Activated CD4-positive, alpha-beta T cell treated with anti-CD3 and anti-CD28 coated beads, Interleukin-2, amount 50 U/mL, for 4 hours (primary cell): Measurements from ENCODE around the gene USP13.
"Not testable (repeated sequence)": the region's sequence is repeated elsewhere in the genome, so short reads cannot be mapped to it uniquely, and the experiment has no call there.

Experiments used
- DNase-seq, 2 experiments: peaks; one replicate each; pipeline ENCODE4 v3.0.0-alpha.2; 2020

Gene USP13

DNA sequence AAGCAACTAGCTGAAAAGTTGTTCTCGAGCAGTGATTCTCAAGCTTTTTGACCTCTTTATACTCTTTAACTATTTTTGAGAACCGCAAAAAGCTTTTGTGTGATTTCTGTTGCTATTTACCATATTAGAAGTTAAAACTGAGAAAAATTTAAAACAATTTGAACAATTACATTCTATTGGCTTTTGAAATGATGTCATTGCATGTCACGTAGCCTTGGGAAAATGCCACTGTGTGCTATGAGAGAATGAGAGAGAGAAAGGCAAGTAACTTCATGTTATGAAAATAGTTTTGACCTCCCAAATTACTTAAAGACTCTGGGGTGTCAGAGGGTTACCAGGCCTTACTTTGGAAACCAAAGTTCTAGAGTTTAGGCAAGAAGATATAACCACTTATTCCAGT lies 8.0 kb downstream of the USP13 start:
- DNase-seq, result no peak

DNA sequence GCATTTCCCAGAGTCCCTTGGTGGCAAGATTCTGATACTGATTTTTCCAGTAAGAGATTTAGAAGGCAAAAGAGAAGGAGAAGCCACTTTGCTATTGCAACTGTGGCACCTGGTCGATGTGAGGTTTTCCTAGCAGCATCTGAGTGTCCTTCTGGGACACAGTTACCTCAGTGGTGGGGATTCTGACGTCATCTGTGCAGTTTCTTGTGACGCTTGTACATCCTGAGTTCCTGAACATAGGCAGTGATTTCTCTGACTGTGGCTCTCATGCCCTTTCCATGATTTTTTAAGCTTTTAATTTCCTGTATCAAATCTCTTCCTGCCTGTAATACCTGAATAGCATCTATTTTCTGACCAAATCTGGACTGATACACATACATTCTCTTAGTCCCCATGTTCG lies 8.9 kb downstream of the USP13 start:
- DNase-seq, result no peak

DNA sequence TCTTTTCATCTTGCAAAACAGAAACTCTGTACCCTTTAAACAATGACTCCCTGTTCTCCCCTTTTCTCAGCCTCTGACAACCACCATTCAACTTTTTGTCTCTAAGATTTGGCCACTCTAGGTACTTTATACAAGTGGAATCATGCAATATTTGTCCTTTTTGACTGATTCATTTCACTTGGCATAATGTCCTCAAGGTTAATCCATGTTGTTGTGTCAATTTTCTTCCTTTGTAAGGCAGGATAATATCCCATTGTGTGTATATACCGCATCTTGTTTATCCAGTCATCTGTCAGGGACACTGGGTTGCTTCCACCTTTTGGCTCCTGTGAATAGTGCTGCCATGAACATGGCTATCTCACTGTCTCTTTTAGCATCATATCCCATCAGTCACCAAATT lies 10.3 kb downstream of the USP13 start:
- DNase-seq, result no peak

DNA sequence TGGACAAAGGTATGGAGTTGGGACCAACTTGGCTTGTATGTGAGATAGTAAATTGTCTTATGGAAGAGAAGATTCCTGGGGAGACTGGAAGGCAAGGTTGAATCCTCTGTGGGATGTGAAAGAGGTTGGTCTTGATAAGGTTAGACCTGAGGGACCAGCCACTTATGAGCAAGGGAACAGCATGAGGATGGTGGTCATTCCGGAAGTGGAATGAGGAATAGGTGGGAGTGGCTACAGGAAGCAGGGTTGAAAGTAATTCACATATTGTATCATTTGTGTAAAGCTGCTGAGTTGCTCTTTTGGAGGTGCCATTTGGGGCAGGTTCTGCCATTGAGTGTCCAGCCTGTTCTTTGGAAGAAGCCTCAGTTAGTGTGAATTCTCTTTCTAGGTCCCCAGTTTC lies 13.2 kb downstream of the USP13 start:
- no peak for DNase-seq

DNA sequence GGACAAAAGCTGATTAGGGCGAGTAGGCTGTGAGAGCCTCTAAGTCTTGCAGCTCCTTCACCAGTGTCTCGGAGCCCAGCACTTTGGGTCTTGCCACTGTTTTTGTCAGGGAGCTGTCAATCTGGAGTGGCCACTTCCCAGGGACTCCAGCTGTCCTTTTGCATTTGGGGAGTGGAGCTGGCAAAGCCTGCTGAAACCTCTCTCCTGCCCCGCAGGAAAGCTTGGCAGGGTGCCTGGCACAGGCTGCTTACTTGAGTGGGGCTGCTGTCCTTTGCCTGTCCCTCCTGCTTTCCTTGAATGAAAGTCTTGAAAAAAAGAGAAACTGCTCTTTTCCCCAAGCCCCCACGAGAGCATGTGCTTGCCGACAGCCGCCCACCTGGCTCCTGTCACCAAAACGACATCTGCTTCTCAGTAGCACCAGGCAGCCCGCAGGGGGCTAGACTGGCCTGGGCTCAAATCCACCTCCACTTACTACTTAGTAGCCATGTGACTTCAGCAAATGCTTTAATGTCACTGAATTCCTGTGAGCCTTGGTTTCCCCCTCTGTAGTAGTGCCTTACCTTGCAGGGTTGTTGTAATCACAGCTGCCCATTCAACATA lies 13.7 kb downstream of the USP13 start:
- DNase-seq, result no peak

DNA sequence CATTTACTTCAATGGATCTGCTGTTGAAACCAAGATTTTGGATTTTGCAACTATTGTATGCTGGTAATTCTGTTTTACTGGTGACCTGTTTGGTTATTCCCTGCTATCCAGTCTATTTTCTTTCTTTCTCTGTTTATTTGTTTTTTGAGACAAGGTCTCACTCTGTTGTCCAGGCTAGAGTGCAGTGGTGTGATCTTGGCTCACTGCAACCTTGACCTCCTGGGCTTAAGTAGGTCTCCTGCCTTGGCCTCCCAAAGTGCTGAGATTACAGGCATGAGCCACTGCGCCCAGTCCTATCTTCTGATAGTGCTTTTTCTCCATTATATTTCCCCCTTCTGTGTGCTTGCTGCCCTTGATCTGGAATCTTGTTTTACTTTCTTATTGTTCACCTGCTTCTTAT lies 15.6 kb downstream of the USP13 start:
- no peak for DNase-seq

DNA sequence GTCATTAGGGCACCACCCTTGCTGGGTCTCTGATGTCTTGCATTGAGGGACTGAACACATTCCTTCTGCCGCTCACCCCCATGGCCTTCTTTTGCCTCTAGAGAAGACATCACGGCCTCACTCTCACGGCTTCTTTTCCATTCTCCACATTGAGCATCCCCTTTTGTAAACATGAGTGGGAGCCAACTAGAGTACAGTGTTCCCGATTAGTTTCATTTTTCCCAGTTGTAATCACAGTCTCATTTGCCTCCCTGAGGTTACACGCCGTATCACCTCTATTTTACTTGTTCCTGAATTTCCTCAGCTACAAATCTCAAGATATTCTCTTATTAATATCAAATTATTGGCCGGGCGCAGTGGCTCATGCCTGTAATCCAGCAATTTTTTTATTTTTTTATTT lies 17.5 kb downstream of the USP13 start:
- DNase-seq, result no peak

DNA sequence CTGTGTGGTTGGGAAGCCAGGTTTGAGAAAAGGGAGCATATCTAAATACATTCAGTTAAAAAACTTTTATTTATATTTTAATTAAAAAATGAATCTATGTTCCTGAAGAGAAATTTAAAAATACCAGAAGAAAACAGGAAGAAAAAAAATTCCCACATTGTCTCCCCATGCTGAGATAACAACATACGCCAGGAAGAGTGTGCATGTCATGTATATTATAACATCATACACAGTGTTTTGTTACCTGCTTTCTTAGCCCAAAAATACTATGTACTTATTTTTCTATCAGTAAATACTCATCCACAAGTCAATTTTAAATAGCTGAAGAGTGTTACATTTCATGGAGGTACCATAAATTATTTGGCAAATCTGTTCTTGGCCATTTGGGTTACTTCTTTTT lies 18.5 kb downstream of the USP13 start:
- DNase-seq, result no peak

DNA sequence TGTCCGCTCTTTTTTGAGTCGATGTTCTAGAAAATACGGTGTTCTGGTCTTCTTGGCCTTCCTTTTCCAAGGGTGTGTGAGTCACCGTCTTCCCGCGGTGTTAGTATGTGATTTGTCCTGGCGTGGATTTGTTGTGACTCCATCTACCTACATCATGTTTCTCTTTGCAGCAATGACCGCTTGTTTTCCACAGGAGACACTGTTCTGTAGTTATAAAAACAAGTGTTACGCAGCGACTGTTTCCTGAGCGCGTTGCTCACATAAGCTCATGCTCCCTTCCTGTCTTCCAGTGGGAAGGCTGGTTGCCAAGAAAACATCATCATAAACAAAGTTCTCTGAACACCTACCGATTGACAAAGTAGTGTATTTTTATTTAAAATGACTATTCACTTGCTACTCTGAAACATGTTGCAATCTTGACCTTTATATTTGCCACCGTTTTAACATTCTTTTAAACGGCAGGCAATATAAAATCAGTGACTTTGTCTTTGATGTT lies 19.0 kb downstream of the USP13 start:
- DNase-seq, result no peak

DNA sequence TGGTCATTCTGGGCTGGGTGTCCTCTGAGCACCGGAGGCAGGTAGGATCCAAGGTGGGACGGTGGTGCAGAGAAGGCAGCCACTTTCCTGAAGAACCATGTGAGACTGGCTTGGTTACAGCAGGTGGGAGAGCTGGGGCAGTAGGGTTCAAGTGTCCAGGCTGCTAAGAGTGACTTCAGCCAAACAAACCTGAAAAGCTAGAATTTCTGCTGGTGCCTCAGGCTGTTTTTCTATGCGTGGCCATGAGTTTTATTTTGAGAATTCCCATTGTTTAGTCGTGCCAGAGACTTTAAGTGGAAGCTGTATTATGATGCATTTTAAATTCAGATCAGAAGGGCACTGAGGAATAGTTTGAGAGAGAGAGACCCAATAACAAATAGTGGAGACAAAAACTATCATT lies 20.1 kb downstream of the USP13 start:
- DNase-seq, result no peak

DNA sequence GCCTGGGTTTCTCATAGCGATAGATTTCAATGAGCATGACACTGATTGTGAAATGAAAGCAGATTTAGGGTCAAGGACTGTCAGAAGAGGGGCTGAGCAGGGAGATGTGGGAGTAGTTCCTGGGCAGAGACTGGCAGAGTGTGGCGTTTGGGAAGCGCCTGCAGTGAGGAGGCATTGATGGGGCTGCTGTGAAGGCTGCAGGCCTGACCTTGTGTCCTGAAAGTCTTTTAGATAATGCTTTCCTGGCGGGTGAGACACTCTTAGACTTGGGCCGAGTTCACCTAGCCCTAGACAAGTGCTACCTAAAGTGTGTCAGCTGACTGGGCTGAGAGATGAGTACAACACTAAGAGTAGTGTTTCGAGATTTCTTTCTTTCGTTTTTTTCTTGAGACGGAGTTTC lies 20.7 kb downstream of the USP13 start:
- DNase-seq, result no peak

DNA sequence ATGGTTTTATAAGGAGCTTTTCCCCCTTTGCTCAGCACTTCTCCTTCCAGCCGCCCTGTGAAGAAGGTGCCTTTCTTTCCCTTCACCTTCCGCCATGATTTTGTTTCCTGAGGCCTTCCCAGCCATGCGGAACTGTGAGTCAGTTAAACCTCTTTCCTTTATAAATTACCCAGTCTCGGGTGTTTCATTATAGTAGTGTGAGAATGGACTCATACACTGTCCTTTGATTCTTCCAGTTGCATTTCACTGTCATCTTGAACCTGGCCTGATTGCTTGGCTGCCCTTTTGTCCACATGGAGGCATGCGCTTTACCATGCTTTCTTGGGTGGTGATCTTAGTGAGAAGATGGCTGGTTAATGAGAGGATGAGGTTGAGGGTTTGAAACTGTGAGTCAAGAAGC lies 23.2 kb downstream of the USP13 start:
- DNase-seq, result no peak

DNA sequence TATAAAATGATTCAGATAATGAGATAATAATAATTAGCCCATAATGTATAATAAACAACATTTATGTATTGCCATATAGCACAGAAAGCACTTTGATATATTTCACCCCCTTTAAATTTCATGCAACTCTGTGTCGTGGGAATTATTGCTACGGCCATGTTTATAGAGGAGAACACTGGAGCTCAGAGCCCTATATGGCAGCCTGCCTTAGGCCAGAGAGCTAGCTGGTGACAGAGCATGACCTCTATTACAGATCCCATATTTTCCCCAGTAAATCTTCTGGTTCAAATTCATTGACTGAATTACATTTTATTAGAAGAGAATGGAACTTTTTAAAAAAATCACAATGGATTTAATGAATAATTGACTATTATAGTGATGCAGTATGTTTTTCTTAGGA lies 25.0 kb downstream of the USP13 start:
- no peak for DNase-seq

DNA sequence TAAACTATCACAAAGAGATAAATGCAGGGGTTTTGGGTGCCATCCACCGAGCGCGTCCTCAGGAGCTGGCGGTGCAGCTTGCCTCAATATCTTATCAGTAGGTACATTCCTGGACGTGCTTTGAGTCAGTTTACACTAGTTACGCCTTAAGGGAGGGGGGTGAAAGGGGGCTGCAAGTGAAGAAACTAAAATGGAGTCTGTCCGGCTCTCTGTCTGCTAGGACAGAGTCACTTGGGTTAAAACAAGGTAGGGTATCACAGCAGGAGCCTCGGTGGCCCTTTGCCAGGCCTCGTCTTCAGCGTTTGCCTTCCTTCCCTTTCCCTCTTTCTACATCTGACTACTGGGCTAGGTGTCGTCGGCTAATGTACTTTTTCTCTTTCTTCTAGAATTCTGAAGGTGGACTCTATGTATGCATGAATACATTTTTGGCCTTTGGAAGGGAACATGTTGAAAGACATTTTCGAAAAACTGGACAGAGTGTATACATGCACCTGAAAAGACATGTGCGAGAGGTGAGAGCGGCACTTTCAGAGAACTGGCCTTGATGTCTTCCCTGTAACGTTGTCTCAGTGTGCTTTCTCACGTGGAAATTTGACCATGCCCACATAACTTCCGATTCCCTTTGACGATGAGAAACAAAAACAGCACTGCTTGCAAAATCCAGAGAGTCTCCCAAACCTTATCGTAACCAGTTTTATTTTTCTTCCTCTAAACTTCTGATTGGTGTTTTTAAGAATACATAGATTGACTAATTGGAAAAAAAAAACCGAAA lies 28.8 kb downstream of the USP13 start:
- DNase-seq, result no peak

DNA sequence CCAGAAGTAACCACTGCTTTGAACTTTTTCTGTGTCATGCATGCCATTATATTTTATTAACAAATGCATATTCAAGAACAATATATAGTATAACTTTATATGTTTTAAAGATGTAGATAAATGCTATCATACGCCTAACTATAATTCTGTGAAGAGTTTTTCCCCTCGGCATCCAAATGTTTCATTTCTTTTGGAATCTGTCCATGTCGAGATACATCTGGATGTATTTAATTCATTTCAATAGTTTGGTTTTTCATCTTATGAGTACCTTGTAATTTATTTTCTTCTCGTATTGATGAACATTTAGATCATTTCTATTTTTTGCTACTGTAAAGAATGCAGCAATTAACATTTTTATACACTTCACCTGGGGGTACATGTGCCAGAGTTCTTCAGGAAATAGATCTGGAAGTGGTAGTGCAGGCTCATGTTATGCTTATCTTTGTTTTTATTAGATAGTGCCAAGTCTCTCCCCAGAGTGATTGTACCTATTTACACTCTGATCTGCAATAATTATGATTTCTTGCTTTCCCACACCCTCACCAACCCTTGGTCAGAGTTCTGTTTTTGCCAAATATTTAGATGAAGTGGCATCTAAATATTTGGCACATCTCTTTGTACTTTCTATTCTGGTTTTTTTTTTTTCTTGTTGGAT lies 29.7 kb downstream of the USP13 start:
- DNase-seq, result no peak

DNA sequence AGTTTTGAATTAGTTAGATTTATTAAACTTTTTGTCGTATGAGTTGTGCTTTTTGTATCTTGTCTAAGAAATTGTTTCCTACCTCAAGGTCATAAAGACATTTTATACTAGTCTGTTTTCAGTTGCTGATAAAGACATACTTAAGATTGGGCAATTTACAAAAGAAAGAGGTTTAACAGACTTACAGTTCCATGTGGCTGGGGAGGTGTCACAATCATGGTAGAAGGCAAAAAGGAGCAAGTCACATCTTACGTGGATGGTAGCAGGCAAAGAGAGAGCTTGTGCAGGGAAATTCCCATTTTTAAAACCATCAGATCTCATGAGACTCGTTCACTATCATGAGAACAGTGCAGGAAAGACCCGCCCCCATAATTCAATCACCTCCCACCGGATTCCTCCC lies 30.4 kb downstream of the USP13 start:
- not testable (repeated sequence) for DNase-seq

DNA sequence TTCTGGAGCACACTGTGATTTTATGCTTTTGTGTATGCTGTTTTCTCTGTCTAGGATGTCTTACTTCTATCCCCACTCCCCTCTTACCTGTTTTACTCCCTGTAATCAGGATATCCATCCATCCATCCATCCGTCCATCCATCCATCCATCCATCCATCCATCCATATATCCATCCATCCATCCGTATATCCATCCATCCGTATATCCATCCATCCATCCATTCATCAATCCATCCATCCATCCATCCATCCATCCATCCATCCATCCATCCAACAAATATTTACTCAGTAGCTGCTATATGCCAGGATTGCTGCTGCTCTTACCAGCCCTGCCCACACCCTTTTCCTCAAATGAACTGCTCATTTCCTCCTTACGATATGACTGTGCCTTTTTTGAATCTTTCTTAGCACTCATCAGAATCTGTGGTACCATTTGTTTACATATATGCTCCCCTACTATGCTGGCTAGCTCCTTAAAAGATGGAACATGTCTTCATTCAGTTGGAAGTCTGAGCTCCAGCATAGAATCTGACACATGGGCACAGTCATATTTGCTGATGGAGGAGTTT lies 35.2 kb downstream of the USP13 start:
- DNase-seq, result no peak

DNA sequence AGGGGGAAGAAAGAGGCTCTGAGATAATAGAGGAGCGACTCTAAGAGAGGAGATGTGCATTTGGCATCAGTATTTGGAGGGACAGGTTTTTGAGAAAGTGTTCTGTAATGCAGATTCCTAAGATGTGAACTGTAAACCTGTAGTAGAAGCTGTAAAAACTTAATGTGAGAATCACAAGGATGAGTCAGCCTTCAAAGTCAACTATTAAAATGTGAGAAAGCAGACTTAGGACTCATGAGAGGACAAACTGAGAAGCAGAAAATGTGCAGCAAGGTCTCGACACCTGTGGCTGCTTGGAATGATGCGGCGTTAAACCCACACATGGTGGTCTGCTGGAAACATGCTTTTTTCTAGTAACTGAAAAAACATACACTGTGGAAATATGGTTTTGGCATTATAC lies 36.0 kb downstream of the USP13 start:
- no peak for DNase-seq

DNA sequence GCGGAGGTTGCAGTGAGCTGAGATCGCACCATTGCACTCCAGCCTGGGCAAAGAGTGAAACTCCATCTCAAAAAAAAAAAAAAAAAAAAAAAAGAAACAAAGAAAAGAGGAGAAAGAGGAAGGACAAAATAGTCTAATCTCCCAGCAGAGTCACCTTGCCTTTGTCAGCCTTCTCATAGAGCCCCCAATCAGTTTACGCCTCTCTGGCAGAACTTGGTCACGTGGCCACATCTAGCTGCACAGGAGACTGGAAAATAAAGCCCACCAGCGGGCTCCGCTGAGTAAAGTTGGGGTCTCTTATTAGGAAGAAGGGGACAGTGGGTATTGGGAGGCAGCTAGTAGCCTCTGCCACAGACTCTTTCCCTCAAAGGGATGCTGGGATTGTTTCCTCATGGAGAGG lies 41.9 kb downstream of the USP13 start:
- no peak for DNase-seq

DNA sequence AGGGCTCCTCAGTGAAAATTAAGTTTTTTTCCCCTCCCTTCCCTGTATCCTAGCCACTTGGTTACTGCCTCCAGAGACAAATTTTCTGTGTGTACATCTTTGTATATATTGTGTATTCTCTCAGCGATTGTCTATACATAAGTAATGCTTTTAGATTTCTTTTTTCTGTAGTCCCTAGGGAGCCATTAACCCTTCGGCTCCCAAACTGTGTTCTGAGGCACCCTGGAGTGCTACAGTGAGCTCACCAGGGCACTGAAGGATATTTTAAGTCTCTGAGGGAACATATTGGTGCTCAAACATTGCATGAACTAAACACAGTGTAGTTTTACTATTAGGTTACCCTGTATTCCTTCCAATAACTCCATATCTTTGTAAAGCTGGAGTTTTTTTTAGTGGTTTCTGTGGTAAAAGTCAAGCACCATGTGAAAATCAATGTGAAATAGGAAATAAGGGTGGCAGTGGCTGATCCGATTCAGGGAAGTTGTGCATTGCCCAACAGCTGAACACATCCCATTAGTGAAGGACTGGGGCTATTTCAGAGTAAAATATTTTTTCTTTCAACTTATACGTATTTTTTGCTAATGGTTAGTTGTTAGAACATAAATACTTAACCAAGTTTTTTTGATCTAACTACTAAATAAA lies 43.0 kb downstream of the USP13 start:
- no peak for DNase-seq

DNA sequence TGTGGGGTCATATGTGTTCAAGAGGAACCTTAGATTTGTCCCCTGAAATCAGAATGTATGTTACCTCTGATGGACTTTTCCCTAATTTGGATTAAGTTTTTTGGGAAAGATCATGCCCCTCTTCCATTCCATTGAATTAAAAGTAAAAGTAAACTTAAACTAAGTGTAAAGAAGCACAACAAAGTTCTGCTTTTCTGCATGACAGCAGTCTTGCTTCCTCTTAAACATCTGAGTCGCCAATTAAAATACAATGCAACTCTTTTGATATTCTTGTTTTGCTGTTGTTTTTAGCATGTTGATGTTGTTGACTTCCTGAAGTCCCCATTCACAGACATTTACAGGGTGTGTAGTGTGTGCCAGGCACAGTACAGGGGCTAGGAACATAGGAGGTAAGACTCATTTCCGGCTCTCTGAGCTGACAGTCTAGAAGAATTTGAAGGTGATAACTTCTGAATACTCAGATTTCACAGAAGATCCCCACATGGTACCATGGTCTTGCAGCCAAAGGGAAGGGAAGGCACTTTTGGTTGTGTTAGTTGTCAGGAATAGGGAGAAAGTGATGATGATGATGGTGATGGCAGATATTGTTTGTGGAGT lies 45.0 kb downstream of the USP13 start:
- DNase-seq, result no peak

DNA sequence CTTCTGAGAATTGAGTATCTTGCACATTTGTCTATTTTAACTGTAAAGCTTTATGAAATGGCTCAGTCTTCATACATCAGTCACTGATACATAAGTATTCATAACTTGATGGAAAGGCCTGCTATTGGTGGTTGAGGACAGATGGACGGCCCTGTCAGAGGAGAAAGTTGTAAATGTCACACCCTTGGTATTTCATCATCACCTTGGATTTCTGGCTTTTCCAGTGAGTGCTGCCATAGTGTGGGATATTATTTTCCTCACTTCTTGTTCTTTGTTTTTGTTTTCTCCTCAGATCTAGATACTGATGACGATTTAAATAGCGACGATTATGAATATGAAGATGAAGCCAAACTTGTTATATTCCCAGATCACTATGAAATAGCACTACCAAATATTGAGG lies 47.9 kb downstream of the USP13 start:
- no peak for DNase-seq
